Tibial artery (tissue), 4 donors: Measurements from ENCODE around the gene ALOXE3.

Experiments
- DNase-seq, 2 donors: peaks; one replicate each; pipeline ENCODE4 v3.0.0-alpha.2; 2019
- H3K27ac ChIP-seq, 2 donors: fragments of 200-600 bp; sonication (generic) in 1 of 2; 1 replicate in 1 of 2; 2 replicates in 1 of 2; pipeline ENCODE4 v1.5.1; 2018 to 2019; ENCODE audit warnings: mild to moderate bottlenecking in 1 of 2
- H3K27me3 ChIP-seq, 2 donors: fragments of 200-600 bp; sonication (generic) in 1 of 2; one replicate each; pipeline versions ENCODE4 v1.5.1 to v1.6.0; 2016 to 2019
- H3K36me3 ChIP-seq, 3 donors: fragments of 200-600 bp; sonication (generic) in 2 of 3; one replicate each; pipeline ENCODE4 v1.5.1; 2016 to 2019; ENCODE audit warnings: mild to moderate bottlenecking in 2 of 3
- H3K4me1 ChIP-seq, 4 donors: fragments of 200-600 bp; sonication (generic) in 2 of 4; 1 replicate in 3 of 4; 2 replicates in 1 of 4; pipeline ENCODE4 v1.5.1; 2016 to 2019
- H3K4me3 ChIP-seq, 2 donors: fragments of 200-600 bp; sonication (generic) in 1 of 2; 1 replicate in 1 of 2; 2 replicates in 1 of 2; pipeline ENCODE4 v1.5.1; 2018 to 2019; ENCODE audit warnings: mild to moderate bottlenecking in 2 of 2
- H3K9me3 ChIP-seq, 3 donors: fragments of 200-600 bp; sonication (generic) in 1 of 3; one replicate each; pipeline ENCODE4 v1.5.1; 2016 to 2019
- CTCF ChIP-seq, 2 experiments: fragments of 200-600 bp in 1 of 2; fragments of 450-650 bp in 1 of 2; IDR thresholded peaks; one replicate each; pipeline ENCODE4 v1.5.1; 2017 to 2019; ENCODE audit warnings: antibody characterized with exemption in 2 of 2, mild to moderate bottlenecking in 1 of 2, moderate library complexity in 1 of 2
- intact Hi-C: fragments of 100-400 bp; cut with DNase I; formaldehyde crosslinking; loops from one replicate; pipeline ENCODE4 v1.15.0; 2023; ENCODE audit warnings: low total_unique reads

The ALOXE3 gene

GRCh38 chr17:8145811-8146210 is 27.5 kb upstream of the ALOXE3 start:
- intact Hi-C loops = no loop called here
- Histone ChIP-seq H3K4me3 (no peak overlapping the region), H3K9me3 (no peaks in the 10 kb centered on the region), H3K4me1 (peaks cover 0 to 71% (median 41%) of the 10 kb centered on the region in 4 donors), H3K27ac (peak overlapping the region; percentile 99 to 100), H3K27me3 (no peaks in the 10 kb centered on the region), H3K36me3 (peaks cover 100% of the 10 kb centered on the region in 3 donors)
- DNase-seq = no peak
- no peak for TF ChIP-seq CTCF (IDR thresholded peaks at IDR 0.05)

GRCh38 chr17:8144401-8145231 is 26.3 kb upstream of the ALOXE3 start:
- intact Hi-C loops = no loop called here
- no peaks in the 10 kb centered on the region for H3K27me3 ChIP-seq
- H3K9me3 ChIP-seq = no peaks in the 10 kb centered on the region
- H3K4me1 ChIP-seq = peaks cover 0 to 71% (median 33%) of the 10 kb centered on the region in 4 donors
- no peak overlapping the region for H3K4me3 ChIP-seq
- H3K27ac ChIP-seq = peak overlapping the region; percentile 99 to 100
- DNase-seq = no peak
- peaks cover 100% of the 10 kb centered on the region in 3 donors for H3K36me3 ChIP-seq
- TF ChIP-seq CTCF (IDR thresholded peaks at IDR 0.05) = no peak

- Histone ChIP-seq H3K4me3 (no peak overlapping the region), H3K36me3 (peaks cover 94 to 97% (median 95%) of the 10 kb centered on the region in 3 donors), H3K4me1 (peaks cover 0 to 71% (median 30%) of the 10 kb centered on the region in 4 donors), H3K27ac (peak overlapping the region; percentile 29 to 100), H3K9me3 (no peaks in the 10 kb centered on the region), H3K27me3 (no peaks in the 10 kb centered on the region)
- intact Hi-C loops = no loop called here
- peak in 1 of 2 donors; percentile 24 for DNase-seq
- TF ChIP-seq CTCF (IDR thresholded peaks at IDR 0.05) = no peak
Observed at GRCh38 chr17:8143581-8144400, 25.5 kb upstream of the ALOXE3 start.

- H3K4me1 ChIP-seq = peaks cover 0 to 69% (median 35%) of the 10 kb centered on the region in 4 donors
- intact Hi-C loops = no loop called here
- H3K4me3 ChIP-seq = no peak overlapping the region
- H3K27me3 ChIP-seq = no peaks in the 10 kb centered on the region
- TF ChIP-seq CTCF (IDR thresholded peaks at IDR 0.05) = no peak
- DNase-seq = no peak
- H3K9me3 ChIP-seq = no peaks in the 10 kb centered on the region
- H3K27ac ChIP-seq = peak overlapping the region; percentile 29 to 100
- peaks cover 87 to 89% (median 88%) of the 10 kb centered on the region in 3 donors for H3K36me3 ChIP-seq
Observed at GRCh38 chr17:8142887-8143580, 24.7 kb upstream of the ALOXE3 start.

GRCh38 chr17:8142158-8142886 is 24.0 kb upstream of the ALOXE3 start:
- no peaks in the 10 kb centered on the region for H3K9me3 ChIP-seq
- H3K36me3 ChIP-seq = peaks cover 79 to 82% (median 81%) of the 10 kb centered on the region in 3 donors
- no peak for TF ChIP-seq CTCF (IDR thresholded peaks at IDR 0.05)
- DNase-seq = peak; percentile 26 to 72
- H3K4me3 ChIP-seq = no peak overlapping the region
- H3K4me1 ChIP-seq = peaks cover 0 to 66% (median 34%) of the 10 kb centered on the region in 4 donors
- peak overlapping the region; percentile 29 to 100 for H3K27ac ChIP-seq
- H3K27me3 ChIP-seq = no peaks in the 10 kb centered on the region
- intact Hi-C loops = no loop called here
